Smooth muscle cell of the brain vasculature (primary cell): Measurements from ENCODE around the gene MAEA.
"Not testable (repeated sequence)": the region's sequence is repeated elsewhere in the genome, so short reads cannot be mapped to it uniquely, and the experiment has no call there.

ENCODE experiments used
- DNase-seq: peaks from one replicate; pipeline ENCODE4 v3.0.0-alpha.2; 2012; ENCODE audit warnings: low read depth, low spot score

MAEA gene

GRCh38 chr4:1367230-1367935, 77.7 kb downstream of the MAEA start:
- no peak for DNase-seq

DNA sequence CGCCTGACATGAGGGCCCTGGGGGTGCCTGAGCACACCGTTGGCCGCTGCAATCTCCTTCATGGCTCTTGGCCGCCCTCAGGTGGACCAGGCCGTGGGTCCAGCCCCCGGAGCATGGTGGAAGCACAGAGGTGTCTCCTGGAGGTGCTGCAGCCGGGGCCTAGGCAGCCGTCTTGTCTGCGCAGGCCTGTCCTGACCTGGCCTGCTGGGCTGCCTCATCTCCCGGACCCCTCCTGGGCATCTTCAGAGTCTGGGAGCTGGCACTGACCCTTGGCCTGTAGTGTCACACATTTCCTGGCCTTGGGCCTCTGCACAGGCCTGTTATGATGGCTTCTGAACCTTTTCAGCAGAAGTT, 78.2 kb downstream of the MAEA start:
- DNase-seq = no peak

- DNase-seq = no peak
Observed at GRCh38 chr4:1368421-1369090, 78.9 kb downstream of the MAEA start.

DNA sequence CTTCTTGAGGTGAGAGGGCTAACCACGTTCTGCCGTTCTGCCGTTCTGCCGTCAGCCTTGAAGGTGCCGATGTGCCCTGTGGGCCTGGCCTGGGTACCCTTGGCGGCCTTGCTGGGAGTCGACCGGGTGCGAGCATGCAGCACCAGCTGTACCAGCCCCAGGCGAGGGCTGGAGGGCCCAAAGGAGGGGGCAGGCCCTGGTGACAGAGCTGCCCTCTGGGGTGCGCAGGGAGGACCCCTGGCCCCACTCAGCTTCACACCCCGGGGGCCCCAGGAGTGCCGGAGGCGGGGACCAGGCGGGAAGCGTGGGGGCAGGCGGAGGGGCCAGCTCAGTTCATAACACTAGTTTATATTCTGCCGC, 79.4 kb downstream of the MAEA start:
- DNase-seq = no peak

DNA sequence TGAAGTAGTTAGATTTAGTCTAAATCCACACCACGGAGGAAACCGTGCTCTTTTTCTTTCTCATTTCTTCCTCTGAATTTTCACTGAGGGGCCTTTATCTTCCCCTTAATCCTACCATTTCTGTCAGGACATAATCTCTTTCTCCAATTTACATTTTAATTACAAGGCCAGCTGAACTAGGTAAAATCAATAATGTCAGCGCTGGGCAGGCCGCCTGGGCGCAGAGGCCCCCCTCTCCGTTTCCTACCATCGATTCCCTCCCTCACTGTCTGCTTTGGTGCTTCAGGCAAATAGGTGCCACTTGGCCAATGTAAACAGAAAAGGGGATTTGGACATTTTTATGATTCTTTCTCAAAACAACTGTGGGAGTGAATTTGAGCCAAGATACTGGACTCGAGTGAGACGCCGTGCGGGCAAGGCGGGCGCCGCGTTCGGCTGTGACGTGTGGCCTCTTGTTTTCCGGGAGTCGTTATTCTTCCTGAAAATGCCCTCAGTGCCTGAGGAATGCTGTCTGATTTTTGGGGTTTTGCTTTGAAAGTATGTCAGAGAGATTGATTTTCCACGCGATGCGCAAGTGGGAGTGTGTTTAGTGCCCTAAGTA, 79.9 kb downstream of the MAEA start:
- no peak for DNase-seq

GRCh38 chr4:1370321-1371124, 80.8 kb downstream of the MAEA start:
- DNase-seq = no peak

GRCh38 chr4:1371176-1372165, 81.8 kb downstream of the MAEA start:
- no peak for DNase-seq

DNA sequence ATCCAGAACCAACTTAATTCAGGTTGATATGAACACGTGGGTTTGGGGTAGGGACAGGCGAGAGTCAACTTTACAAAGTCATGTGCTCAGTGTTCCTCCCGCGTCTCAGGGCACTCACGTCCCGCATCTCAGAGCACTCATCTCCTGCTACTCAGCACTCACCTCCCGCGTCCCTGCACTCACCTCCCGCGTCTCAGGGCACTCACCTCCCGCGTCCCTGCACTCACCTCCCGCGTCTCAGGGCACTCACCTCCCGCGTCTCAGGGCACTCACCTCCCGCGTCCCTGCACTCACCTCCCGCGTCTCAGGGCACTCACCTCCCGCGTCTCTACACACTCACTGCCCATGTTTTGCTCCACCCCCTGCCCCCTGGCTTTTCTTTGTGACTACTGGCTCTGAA, 82.9 kb downstream of the MAEA start:
- DNase-seq = not testable (repeated sequence)

DNA sequence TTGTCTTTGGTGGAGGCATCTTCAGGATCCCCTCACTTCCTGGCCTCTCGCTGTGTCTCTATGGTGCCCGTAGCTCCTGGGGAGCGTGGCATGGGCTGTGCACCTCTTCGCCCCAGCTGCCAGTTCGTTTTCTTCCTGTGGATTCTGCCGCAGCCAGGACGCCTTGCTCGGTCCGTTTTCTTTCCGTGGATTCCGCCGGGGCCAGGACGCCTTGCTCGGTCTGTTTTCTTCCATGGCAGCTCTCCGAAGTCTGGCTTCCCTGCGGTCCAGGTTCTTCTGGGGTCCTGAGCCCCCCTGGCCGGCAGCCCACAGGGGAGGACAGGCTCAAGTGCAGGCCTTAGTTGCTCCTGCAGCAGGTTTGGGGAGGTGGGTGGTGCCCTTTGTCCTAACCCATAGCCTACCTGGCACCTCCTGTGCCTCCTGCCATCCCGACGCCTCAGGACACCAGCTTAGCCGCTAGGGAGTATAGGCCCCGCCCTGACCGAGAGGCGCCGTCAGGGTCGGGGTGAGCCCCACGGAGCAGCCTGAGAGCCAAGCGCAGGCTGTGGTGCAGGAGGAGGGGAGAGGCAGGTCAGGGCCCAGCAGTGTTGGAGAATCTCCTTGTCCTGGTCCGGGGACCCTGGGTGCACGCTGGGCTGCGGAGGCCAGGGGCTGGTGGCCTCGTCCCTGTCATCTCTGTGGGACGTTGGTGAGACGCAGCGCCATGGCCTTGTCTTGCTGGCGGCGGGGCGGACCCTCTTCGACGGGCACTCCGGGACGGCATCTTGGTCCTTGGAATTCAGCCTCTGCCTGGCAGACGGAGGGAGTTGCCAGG, 84.4 kb downstream of the MAEA start:
- DNase-seq = no peak

GRCh38 chr4:1374706-1375045, 85.0 kb downstream of the MAEA start:
- DNase-seq = no peak

GRCh38 chr4:1375051-1375721, 85.5 kb downstream of the MAEA start:
- no peak for DNase-seq

- no peak for DNase-seq
Observed at GRCh38 chr4:1375761-1376322, 86.2 kb downstream of the MAEA start.

- no peak for DNase-seq
Observed at GRCh38 chr4:1376391-1376840, 86.7 kb downstream of the MAEA start.

- DNase-seq = no peak
Observed at GRCh38 chr4:1376841-1377605, 87.3 kb downstream of the MAEA start.

- DNase-seq = no peak
Observed at GRCh38 chr4:1377606-1378261, 88.0 kb downstream of the MAEA start.

GRCh38 chr4:1378559-1379231, 89.0 kb downstream of the MAEA start:
- DNase-seq = no peak

- no peak for DNase-seq
Observed at GRCh38 chr4:1379351-1379781, 89.7 kb downstream of the MAEA start.
